Hypothalamus (tissue), 51 donors: ENCODE measurements around the gene KIAA1217.

Source experiments
- DNase-seq, 51 donors: peaks; one replicate each; lab custom pipeline; 2025; lab: John Stamatoyannopoulos, UW

KIAA1217 gene

DNA sequence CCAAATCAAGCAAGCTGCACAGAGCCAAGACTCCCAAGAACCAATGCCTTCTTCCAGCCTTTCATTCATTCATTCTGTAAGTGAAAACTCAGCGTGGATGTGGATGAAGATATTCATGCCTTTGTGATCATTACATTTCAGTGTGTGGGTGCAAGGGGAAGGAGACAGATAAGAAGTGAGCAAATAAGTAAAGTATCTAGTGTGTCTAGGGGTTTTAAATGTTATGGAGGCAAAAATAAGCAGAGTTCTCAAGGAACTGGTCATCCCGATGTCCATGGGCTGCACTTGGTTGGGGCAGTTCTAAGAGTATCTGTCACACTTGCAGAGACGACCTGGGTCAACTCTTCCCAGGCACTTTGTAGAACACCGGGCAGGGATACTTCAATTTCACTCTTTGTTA lies 149.1 kb downstream of the KIAA1217 start:
- no peak for DNase-seq

DNA sequence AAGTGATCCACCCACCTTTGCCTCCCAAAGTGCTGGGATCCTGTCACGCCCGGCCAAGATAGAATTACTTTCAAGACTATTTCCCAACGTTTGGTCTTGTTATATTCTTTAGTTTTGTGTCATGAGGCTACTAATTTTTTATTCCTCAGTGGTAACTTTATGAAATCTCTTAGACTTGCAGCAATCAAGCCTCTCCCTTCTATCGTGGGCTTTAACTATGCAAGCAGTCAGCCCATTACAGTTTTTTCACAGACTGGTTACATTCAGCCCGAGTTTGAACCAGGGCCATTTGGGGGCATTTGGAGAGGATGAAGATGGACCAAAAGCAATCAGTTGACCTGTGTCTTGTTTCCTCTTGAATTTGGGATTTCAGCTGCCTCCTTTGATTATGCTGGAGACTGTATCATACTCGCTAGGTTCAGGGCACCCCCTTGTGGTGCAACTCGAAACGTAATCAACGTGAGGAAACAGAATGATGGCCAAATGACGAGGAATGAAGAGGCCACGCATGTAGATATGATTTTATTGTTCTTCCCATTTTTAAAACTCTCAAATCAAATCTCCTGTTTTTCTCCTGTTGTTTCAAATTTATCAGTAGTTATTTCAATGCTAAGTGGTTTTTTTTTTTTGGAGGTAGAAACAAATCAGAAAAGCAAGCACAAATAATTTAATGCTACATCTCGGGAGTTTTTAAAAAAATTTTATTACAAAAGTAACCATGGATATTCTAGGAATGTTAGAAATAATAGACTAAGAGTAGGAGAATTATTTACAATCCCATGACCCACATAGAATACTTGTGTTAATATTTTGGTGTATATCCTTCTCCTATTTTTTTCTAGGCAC lies 151.6 kb downstream of the KIAA1217 start:
- peak in 34 of 51 donors; percentile 2 to 58 (median 29) for DNase-seq

DNA sequence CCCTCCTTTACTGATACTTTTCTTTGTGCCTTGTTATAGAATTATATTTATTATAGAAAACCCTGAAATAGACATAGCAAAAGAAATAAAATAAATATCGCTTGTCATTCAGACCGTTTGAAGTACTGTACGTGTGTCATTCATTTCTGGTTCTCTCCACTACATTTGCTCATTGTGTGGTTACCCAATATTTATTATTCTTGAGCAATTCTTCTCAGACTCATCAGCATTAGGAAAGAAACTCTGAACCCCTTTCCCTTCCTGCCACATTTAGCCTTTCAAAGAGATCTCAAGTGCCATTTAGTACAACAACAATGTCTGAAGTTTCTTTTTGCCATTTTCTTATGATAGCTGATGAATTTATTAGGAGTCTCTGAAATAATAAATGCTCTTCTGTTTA lies 154.1 kb downstream of the KIAA1217 start:
- DNase-seq = no peak

DNA sequence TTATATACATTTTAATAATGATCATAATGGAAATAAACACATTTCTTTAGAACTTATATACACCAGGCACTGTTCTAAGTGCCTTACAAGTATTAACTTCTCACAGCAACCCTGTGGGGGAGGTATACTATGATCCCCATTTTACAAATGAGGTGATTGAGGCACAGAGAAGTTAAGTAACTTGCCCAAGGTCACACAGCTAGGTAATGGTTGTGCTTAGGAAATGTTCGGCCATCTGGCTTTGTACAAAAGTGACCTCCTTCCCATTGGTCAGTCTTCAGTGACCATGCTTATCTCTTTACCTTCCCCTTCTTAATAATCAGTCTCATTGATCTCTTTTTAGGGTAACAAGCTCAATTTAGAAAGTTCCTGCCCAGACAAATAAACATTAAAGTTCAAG lies 158.8 kb downstream of the KIAA1217 start:
- DNase-seq = no peak

DNA sequence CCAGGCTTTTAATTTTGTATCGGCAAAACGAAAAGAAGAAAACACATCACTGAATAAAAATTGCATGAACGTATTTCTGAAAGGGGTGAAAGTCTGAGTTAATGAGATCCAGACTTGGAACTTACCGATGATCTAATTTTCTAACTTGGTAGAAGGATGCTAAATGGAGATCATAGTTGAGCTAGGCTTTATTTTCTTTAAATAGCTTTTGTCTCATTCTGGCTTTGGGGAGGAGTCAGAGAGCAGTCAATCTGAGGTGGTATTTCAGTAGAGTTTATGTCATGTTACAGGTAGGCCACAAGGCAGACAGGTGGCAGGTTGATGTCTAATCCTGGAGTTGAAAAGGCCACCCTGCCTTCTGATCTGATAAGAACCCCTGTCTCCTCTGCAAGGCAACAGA lies 161.9 kb downstream of the KIAA1217 start:
- DNase-seq = no peak

DNA sequence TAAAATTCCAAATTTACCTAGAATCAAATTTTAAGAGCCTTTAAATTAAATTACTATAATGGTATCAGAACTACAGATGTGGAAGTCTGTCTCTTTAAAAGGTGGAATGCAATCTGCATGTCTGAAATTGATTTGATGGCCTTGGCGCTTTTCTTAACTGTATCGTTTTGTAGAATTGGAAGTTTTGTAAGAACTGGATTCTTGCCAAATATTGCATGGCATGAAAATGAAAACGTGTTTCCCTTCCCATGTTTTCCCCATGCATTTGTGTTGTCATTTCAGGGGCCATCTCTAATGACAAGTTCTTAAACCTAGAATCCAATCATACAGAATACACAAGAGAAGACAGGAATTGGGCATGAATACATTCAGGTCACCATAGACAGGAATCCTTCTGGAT lies 162.5 kb downstream of the KIAA1217 start:
- no peak for DNase-seq

DNA sequence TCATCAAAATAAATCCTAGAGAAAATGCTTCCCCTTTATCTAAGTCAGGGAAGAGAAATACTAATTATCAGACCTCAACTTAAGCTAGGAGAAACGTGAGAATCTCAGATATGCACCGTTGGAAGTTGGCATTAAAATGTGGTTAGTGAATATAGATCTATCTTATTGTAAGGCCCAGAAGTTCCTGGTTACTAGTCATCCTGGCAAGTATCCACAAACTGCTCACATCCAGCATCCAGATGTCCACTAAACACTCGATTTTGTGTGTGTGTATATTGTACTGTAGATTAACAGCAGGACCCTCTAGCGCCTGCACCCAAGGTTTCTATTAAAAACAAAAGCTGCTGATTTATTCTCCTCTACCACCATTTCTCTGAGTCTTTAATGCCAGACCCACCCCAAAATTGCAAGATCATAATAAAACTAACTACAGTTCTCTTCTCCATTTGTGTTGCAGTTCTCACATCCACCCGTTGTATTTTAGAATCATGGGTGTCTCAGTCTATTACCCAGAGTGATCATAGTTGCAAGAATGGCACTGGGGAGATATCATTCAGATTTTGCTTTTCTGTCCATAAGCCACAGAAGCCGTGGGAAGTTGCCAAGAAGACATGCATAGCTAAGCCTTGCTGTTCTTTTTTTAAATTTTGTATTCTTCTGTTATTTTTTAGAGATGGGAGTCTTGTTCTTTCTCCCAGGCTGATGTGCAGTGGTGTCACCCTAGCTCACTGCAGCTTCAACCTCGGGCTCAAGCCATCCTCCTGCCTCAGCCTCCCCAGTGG lies 165.4 kb downstream of the KIAA1217 start:
- no peak for DNase-seq

DNA sequence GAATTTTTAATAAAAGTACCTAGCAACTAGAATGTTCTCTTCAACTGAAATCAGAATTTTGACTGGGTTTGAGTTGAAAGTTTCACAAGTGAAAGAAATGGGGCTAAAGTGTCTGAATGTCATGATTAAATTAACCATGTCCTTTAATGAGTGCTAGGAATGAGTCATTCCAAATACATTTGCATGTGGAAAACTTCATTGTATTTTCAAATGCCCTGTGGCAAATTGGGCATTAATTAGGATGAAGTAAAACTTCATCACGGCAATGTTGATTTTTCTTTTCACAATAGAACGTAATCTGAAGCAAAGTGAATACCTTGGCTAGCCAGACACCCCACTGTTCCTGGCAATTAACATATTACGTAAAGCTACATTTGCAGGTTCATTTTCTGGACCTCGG lies 166.6 kb downstream of the KIAA1217 start:
- no peak for DNase-seq

DNA sequence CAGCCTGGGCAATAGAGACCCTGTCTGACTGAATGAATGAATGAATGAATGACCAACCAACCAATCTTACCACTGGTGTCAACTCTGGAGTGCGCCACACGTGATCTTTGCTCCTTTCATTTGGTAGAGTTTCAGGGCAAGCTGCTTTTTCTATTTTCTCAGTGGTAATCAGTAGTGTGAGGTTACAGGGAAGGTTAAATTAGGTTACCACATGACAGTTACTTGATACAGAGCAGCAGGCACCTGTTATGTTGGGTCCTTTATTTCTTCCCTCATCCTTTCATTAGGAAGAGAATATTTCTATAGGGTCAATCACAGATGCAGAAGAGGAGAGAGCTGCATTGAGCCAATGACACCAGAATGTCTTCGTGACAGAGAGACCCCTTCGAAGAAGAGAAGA lies 167.8 kb downstream of the KIAA1217 start:
- DNase-seq = no peak

DNA sequence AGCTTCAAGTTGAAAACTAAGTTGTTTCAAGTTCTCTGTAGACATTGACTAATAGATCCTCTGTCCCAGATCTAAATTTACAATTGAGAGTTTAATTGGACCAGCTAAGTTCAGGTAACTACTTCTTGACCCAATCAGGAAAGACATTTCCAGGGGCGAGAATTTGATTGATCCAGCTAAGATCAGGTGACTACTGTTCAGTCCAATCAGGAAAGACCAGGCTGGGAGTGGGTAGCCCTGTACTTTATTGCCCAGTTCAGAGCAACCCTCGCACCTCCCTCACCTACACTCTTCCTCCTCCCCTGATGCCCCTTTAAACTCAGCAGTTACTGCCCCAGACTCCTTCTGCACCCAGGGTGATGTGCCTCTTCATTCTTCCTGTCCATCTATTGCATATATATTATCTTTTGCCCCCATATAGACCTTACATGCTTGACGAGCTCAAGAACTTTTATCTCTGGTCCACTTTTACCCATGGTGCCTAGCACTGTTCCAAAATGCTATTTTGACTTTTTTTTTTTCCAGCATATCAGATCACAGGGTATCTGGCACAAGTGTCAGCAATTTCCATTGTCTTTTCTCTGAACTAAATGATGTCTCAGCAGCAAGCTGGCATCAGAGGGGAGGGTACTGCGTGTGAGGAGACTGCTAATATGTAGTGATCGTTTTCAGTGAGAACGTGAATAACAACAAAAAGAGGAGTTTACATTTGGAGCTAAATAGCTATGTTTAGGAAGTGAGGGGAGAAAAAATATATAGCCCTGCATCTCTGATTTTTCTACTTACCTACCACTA lies 169.4 kb downstream of the KIAA1217 start:
- no peak for DNase-seq

DNA sequence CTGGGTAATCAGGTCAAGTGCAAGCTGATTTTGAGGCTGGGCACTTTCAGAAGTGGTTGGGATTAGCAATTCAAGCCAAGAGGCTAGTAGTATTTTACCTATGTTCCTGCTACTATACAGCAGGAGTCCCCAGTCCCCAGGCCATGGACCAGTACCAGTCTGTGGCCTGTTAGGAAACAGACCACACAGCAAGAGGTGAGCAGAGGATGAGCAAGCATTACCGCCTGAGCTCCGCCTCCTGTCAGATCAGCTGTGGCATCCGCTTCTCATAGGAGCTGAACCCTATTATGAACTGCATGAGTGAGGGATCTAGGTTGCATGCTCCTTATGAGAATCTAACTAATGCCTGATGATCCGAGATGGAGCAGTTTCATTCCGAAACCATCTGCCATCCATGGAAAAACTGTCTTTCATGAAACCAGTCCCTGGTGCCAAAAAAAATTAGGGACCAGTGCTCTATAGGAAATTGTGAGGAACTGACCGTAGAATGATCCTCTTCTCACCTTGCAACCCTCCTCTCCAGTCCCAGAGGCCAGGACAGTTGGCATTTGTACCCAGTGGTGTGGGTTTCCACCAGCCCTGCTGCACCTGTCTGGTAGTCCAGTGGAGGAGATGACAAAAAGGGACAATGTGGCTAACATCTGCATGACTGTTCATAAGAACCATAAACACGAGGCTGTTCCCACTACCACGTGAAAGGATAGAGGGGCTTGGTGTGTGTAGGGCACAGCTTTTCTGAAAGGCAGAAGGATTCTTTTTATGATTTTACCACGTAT lies 172.5 kb downstream of the KIAA1217 start:
- no peak for DNase-seq

DNA sequence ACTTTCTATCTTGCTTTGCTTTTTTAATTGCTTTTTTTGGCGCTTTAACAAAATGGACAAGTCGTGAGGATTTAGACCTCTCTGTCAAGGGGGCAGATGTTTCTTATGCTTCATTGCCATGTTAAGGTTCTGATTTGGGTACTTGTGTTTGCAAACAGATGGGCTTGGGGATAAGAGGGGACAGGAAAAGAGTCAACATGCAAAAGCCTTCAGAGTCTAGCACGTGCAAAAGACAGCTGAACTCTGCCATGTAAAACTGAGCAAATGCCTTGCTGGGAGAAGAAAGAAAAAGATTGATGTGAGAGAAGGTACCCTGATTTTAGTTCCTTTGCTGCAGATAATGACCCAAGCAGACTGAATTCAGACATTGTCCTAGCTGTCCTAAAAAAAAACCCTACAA lies 173.1 kb downstream of the KIAA1217 start:
- DNase-seq = no peak

DNA sequence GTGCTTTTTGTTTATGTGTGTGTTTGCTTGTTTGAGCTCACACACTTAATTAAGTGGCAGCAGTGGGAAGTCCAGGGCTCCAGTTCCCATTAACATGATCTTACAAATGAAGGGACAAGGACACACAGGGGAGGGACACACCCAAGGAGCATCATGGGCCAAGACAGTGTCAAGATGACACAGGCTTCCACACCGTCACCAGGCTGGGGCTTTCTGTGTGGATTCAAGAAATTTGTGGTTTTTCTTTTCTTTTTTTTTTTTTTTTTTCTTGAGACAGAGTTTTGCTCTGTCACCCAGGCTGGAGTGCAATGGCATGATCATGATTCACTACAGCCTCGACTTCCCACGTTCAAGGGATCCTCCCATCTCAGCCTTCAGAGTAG lies 173.6 kb downstream of the KIAA1217 start:
- no peak for DNase-seq

DNA sequence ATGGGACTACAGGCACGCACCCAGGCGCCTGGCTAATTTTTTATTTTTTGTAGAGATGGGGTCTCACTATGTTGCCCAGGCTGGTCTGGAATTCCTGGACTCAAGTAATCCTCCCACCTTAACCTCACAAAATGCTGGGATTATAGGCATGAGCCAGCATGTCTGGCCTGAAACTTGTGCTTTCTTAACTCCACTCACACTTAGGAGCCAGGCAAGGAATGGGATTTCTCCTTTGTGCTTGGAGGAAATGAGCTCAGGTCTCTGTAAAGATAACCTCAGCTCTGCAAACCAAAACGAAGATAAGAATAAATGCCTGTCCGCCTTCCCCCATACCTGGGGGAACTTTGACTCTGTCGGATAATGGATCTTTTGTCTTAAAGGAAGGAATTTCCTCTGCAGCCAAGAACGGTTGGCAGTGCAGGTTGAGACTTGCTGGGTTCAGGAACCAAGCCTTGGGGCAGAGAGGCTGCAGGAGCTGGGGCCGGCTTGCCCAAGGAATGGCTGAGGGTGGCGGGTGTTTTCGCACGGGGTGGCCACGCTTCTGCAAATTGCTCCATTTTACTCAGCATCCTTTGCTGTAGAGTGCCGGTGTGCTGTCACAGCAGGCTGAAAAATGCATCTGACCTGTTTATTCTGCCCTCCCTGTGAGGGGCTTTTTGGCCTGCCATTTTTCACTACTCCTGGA lies 174.2 kb downstream of the KIAA1217 start:
- peak in 1 of 51 donors; percentile 36 for DNase-seq

DNA sequence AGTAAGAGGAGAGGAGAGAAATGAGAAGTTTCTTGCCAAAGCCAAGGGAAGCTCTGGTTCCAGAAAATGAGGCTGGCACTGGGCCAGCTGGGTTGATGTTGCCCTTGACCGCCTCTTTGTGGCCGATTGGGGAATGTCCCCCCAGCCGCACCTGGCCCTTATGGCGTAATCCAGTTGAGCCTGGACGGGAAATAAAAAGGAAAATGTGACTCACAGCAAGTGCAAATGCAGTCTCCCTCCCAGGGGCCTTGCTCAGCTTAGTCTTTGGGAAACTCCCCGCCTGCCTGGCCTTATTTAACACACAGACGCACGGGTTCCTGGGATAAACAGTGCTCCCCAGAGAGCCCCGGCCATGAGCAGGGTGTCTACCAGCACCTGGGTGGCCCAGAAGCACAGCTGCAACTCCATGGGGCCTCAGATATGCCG lies 174.8 kb downstream of the KIAA1217 start:
- DNase-seq = peak in 37 of 51 donors; percentile 1 to 71 (median 26)

DNA sequence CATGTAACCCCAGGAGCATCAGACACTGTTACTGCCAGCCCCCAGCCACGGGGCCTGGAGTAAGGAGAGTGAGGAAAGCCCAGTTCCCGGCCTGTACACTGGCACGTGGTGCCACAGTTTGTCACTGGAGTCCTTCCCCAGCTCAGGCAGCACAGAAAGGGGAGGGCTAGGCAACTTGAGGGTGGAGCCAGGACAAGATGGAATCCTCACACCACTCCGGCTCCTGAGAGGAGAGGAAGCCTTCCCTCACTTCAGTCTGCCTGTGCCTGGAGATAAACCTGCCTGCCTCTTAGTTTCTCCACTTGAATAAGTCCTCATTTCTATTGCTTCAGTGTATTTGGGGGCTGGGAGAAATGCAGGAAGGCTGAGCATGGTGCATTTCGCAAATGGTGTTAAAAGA lies 176.0 kb downstream of the KIAA1217 start:
- no peak for DNase-seq

DNA sequence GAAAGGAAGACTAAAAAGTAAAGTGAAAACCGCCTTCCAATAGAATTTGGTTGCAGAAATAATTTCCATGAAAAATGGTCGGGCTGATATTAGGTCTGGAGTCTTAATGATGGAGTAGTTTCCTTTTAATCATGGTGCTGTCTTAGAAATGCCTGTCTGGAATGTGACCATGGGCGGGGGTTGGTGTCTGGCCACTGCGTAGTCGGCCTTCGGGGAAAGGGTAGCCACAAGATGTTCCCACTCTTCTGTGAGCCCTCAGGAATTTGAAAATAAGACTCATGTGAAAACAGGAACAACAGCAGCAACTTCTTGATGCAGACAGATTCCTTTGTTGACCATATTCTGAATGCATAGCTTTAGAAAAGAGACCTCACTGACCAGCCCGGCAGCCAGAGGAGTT lies 176.8 kb downstream of the KIAA1217 start:
- no peak for DNase-seq

DNA sequence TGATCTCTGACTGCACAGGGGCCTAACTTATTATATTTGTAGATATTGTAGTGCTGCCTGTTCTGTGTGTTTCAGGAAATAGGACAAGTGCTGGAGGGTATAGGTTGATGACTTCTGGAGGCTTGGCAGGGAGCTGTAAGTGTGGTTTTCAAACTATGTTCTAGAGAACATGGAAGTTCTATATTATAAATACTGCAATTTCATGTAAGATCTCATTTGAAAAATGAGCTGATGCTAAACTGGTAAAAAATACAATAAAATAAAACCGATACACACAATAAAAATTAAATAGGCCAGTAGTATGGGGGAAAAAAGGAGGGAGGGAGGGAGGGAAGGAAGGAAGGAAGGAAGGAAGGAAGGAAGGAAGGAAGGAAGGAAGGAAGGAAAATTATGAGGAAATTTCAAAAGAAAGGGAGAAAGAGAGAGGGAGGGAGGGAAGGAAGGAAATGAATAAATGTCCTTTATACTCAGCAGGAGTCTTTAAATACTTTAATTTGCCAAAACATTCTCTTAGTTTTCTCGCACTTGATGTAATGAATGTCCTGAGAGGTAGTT lies 181.3 kb downstream of the KIAA1217 start:
- no peak for DNase-seq

DNA sequence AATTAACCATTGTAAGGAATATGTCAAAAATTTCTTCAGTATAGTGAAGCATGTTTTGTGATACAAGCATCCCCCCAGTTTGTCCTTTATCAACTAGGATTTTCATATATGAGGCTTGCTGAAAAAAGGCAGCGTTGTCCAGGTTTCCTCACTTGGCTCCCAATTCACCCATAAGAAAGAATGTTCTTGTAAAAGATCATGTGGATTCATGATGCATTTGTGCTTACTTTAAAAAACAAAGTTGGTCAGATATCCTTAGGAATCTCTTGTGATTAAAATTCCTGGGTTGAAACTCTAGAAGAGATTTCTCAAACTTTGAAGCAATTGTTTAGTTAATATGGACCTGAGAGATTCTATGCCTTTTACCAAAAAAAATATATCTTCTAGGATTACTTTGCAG lies 181.8 kb downstream of the KIAA1217 start:
- DNase-seq = no peak

DNA sequence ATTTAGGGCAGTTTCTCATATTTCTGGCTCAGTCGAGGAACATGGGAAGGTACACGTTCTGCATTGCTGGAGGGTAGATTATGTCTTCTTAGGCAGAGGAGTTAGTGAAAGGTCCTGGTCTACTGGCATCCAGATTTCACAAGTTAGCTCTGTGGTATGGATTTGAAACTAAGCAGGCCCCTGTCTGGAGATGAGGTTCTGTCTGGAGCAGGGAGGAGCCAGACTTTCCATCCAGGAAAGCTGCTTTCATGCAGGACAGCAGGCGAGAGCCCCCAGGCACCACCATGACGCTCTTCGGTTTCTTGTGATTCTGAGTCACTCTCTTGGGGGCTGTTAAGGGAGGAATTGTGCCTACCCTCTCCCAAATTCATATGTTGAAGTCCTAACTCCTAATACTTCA lies 184.3 kb downstream of the KIAA1217 start:
- no peak for DNase-seq
